ENCODE results near the gene DEAF1.

DEAF1 gene

DNA sequence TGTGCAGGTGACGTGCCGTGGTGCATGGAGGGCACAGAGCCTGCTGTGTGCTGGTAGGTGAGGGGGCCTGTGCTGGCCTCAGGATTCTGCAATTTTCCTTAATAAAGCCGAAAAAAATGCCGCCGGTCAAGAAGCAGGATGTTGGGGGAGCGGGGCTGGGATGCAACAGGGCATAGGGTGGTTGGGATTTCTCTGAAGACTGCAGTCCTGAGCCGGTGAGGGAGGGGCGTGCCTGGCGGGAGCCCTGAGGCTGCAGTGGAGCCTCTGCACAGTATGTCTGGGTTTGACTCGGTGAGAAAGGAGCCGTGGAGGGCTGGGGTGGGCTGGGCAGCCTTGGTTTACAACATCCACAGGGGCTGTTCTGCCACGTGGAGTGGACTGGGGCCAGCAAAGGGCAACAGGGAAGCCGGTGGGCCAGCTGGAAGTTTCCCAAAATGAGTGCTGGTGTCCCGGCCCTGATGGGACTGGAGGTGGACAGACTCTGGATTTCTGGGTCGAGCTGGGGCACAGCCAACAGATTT, 71.6 kb downstream of the DEAF1 start:
- ATAC-seq, result no peak
- Mint-ChIP-seq H3K4me1 (peaks cover 13% of the 10 kb centered on the region), H3K36me3 (peaks cover 30% of the 10 kb centered on the region), H3K27ac (no peak overlapping the region), H3K27me3 (peaks cover 32% of the 10 kb centered on the region), H3K9me3 (peaks cover 3% of the 10 kb centered on the region), H3K4me3 (no peak overlapping the region)

DNA sequence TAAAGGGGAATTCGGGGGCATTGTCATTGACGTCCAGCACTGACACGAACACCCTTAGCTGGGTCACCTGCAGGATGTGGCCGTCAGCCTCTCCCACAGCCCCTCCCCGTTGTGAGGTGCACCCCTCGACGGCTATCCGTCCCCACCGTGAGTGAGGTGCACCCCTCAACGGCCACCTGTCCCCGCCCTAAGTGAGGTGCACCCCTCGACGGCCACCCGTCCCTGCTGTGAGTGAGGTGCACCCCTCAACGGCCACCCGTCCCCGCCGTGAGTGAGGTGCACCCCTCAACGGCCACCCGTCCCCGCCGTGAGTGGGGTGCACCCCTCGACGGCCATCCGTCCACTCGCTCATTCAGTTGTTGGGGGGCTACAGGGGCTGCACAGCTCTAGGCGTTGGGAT, 73.2 kb downstream of the DEAF1 start:
- Mint-ChIP-seq H3K9me3 (no peaks in the 10 kb centered on the region), H3K27me3 (peaks cover 20% of the 10 kb centered on the region), H3K36me3 (peaks cover 26% of the 10 kb centered on the region), H3K27ac (no peak overlapping the region), H3K4me3 (no peak overlapping the region), H3K4me1 (peaks cover 4% of the 10 kb centered on the region)
- ATAC-seq, result no peak

DNA sequence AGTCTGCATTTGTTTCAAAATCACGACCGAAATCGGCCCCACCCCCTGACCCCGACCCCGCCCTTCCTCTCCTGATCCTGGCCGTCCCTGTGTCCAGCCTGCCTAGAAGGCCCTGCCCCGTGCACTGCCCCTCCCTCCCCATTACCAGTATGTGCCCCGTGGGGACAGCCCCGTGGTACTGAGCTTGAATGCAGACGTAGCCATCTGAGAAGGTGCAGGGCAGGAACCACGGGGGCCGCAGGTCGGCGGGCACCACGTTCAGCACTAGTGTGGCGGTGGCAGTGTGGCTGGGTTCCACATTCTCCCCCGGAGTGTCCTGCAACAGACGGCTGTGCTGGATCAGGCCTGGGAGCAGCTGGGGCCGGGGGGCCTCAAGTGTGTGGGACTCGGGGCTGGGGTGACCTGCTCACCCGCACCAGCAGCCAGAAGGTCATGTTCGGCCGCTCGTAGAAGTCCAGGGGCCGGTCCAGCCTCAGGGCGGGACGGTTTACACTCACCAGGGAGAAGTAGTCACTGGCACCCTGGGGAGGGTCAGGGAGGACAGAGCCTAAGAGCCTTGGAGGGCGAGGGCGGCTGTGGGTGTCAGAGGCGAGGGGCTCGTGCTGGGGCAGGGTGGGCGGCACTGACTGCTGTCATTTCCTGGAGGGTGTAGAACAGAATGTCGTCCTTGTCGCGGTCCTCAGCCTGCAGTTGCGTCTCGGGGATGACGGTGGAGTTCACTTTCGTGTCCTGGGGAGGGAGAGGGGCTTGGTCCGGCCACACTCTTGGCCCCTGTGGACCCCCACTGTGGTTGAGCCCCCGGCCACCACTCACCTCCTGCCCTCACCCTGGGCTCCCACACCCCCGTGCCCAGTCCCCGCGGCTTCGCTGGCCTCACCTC, 73.8 kb downstream of the DEAF1 start:
- Mint-ChIP-seq H3K4me1 (peaks cover 8% of the 10 kb centered on the region), H3K27ac (no peak overlapping the region), H3K36me3 (peaks cover 26% of the 10 kb centered on the region), H3K4me3 (no peak overlapping the region), H3K27me3 (peaks cover 20% of the 10 kb centered on the region), H3K9me3 (no peaks in the 10 kb centered on the region)
- ATAC-seq, result no peak

DNA sequence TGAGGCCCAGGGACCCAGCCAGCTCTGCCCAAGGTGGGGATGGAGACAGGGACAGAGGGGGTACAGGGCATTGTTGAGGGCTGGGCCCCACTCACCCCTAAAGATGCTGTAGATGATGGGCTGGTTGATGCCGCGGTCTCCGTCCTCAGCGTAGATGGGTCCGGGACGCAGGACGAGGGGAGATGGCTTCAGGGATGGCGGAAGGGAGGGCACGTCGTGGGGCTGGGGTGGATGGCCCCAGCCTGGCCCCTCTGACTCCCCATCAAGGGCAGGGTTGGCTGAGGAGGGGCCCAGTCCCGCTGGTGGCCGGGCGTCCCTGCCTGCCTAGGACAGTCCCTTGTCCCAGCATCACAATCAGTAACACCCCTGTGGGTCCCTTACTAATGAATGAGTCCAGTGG, 74.8 kb downstream of the DEAF1 start:
- Mint-ChIP-seq H3K27ac (no peak overlapping the region), H3K27me3 (peaks cover 19% of the 10 kb centered on the region), H3K4me1 (peaks cover 9% of the 10 kb centered on the region), H3K36me3 (peaks cover 26% of the 10 kb centered on the region), H3K9me3 (no peaks in the 10 kb centered on the region), H3K4me3 (no peak overlapping the region)
- no peak for ATAC-seq

DNA sequence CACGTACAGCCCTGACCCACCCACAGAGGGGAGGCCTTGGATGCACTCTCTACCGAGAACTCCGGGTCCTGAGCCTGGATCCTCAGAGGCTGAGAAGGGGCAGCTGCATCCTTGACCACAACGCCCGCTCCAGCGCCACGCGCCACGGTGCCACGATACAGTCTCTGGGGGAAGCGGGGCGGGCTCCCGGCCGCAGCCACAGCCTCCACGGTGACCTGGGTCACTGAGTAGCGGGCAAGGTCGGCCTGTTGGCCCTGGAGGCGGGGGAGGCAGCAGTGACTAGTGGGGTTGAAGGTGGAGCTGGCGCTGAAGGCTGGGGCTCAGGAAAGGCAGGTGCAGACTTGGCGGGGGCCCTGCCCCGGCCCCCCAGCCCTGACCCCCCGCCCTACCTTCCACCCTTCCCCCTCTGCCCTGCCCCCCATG, 75.4 kb downstream of the DEAF1 start:
- ATAC-seq, result no peak
- Mint-ChIP-seq H3K9me3 (no peaks in the 10 kb centered on the region), H3K27me3 (peaks cover 13% of the 10 kb centered on the region), H3K27ac (no peak overlapping the region), H3K4me3 (no peak overlapping the region), H3K4me1 (peaks cover 11% of the 10 kb centered on the region), H3K36me3 (peaks cover 26% of the 10 kb centered on the region)

DNA sequence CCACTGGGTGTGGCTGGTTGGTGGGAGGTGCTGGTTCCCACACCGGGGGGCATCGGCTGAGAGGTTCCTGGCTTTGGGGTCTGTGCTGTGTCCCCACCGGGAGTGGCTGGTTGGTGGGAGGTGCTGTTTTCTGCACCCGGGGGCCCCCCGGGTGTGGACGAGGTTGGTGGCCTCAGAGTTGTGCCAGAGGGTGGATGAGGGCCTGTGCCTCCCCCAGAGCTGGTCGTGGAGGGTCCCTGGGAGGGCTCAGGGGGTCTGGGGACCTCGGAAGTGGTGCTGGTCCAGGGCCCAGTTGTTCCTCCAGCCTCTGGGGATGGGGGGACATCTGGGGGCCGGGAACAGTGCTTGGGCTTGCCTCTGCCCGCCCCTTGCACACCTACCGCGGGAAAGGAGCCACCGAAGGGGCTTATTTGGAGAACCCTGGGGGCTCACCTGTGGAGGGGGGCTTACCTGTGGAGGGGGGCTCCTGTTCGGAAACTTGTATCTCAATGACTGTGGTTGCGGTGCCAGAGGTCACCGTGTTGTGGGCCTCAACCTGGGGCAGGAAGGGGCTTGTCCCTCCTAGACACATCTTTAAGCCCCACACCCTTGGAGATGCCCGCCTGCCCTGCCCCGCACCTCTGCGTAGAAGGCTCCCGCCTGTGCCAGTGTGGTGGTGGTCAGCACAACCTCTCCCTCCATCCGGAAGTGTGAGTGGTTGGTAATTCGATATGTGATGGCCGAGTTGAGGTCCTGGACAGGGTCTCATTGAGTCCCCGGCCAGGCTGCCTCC, 76.0 kb downstream of the DEAF1 start:
- ATAC-seq, result no peak
- H3K27me3 Mint-ChIP-seq, result peaks cover 11% of the 10 kb centered on the region
- no peak overlapping the region for H3K27ac Mint-ChIP-seq
- peaks cover 17% of the 10 kb centered on the region for H3K4me1 Mint-ChIP-seq
- H3K36me3 Mint-ChIP-seq, result peaks cover 26% of the 10 kb centered on the region
- no peaks in the 10 kb centered on the region for H3K9me3 Mint-ChIP-seq
- H3K4me3 Mint-ChIP-seq, result no peak overlapping the region

DNA sequence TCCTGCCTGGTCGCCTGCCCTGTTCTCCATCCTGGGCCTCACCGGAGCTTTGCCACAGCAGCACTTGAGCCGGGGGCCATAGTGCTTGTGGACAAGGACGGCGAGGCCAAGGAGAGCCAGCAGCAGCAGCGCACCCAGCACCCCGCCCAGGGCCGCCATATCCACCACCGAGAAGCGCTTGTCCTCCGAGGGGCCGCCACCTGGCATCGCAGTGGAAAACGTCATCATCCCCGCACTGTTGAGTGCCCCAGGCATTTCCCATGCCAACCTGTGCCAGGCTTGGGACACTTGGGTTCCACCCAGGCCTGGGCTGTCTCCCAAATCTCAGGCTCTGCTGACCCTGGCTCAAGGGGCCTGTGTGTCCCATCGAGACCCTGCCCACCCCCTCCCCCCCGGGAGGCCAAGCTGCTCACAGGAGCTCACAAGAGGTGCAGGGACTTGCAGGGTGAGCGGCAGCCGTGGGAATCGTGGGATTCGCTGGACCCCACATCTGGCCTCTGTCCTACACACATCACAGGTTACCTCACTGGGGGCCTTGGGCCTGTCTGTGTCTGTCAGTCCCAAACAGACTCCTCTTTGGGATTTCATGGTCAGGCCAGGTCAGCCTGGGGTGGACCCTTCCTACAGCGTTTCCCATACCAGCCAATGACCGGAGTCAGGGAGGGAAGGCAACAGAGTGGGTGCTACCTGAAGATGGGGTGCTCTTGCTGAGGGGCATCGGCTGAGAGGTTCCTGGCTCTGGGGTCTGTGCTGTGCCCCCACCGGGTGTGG, 76.9 kb downstream of the DEAF1 start:
- Mint-ChIP-seq H3K27ac (no peak overlapping the region), H3K9me3 (no peaks in the 10 kb centered on the region), H3K4me1 (peaks cover 26% of the 10 kb centered on the region), H3K4me3 (no peak overlapping the region), H3K27me3 (peaks cover 3% of the 10 kb centered on the region), H3K36me3 (peaks cover 21% of the 10 kb centered on the region)
- ATAC-seq, result no peak

DNA sequence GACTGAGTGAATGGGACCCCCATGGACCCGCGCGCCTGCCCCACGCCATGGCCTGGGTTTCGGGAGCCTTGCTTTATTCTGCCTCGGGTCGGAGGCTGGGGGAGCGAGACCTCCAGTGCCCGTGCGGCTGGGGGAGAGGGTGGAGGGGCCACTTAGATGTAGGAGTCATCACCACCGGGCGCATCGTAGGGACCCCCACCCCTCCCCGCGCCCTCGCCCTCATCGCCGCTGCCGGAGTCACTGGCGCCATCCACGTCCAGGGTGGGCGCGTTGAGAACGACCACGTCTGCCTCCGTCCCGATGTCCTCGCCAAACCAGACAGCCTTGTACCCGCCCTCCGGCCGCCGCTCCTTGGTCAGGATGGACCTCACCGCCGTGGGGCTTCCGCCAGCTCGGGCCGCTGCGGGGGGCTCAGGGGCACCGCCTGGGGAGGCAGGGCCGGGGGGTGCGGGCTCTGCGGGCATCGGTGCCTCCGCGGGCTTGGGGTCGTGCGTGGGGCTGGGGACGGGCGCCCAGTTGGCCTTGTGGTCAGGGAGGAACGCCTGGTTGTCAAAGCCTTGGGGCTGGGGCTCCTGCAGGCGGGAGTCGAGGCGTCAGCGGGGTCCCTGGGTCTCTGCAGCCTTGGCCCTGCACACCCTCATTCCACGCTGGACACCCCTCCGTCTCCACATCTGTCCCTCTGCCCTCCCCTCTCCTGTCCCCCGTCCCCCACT, 77.7 kb downstream of the DEAF1 start:
- no peak for ATAC-seq
- Mint-ChIP-seq H3K27me3 (no peaks in the 10 kb centered on the region), H3K4me1 (peaks cover 33% of the 10 kb centered on the region), H3K4me3 (no peak overlapping the region), H3K27ac (no peak overlapping the region), H3K36me3 (peaks cover 13% of the 10 kb centered on the region), H3K9me3 (no peaks in the 10 kb centered on the region)

DNA sequence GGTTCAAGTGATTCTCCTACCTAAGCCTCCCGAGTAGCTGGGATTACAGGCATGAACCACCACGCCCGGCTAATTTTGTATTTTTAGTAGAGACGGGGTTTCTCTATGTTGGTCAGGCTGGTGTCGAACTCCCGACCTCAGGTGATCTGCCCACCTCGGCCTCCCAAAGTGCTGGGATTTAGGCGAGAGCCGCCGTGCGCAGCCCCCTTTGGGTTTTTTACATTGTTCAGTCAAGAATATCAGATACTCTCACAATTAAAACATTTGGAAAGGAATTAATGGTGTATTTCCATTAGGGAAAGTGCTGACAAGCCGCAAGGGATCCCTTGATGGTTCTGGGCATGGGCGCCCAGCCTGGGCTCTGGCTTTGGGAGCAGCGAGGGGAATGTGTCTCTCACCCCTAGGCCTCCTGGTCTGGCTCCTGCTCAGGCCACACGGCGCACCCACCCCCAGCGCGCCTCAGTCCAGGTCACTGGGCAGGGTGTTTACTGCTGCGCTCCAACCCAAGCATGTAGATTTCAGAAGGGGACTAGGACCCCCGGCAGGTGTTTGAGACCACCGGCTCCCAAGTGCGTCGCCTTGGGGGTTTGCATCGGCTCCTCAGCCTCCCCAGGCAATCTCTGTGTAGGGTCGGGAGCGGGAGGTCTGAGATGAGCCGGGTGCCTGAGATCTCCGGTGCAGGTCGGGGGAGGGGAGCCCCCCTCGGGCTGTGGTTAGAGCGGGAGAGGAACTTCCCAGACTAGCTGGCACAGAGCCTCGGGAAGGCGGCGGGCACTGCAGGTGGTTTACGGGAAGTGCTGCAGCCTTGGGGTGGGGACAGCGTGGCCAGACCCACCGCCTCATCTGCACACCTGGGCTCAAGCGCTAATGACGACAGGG, 78.5 kb downstream of the DEAF1 start:
- Mint-ChIP-seq H3K4me1 (peaks cover 35% of the 10 kb centered on the region), H3K9me3 (no peaks in the 10 kb centered on the region), H3K27ac (peak overlapping the region; percentile 88), H3K4me3 (peak overlapping the region; percentile 71), H3K36me3 (peaks cover 8% of the 10 kb centered on the region), H3K27me3 (no peaks in the 10 kb centered on the region)
- ATAC-seq, result no peak

DNA sequence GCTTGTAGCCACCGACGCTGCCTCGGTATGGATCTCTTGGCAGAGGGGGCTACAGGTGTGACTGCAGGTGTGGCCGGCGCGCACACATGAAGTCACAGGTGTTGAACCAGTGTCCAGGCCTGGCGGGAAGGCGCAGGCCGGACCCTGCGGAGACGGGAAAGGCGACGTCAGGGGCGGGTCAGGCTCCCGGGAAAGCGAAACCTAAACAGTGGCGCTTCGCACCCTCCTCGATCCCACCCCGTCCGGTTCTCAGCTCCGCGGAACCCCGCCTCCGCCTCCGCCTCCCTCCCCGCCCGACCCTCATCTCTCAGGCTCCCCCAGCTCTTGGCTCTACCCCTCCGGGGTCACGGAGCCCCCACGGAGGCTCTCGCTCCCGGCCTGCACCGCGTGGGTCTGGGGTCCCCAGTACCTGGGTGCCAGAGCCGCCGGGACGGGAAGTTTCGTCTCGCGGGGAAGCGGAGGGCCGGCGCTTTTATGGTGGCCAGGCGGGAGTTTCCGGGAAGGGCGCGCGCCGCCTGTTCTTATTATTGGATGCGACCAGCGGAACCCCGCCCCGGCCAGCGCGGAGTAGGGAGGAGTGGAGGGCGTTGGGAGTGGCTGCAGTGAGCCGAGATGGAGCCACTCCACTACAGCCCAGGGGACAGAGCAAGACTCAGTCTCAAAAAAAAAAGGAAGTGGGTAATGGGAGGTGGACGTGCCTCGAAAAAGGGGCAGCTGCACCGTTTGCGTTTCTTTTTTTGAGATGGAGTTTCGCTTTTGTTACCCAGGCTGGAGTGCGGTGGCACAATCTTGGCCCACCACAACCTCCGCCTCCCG, 79.3 kb downstream of the DEAF1 start, which contains the start of gene IRF7:
Gene IRF7, minus strand, starts transcription at position 447 of the 816 bp plus-strand sequence. CDS start 586 bp downstream, outside the sequence.
- no peaks in the 10 kb centered on the region for H3K9me3 Mint-ChIP-seq
- peak within 1 kb of the TSS; percentile 88 for H3K27ac Mint-ChIP-seq
- no peaks in the 10 kb centered on the region for H3K27me3 Mint-ChIP-seq
- peak within 1 kb of the TSS; percentile 71 for H3K4me3 Mint-ChIP-seq
- peak; percentile 96 for ATAC-seq
- peaks cover 35% of the 10 kb centered on the region for H3K4me1 Mint-ChIP-seq
- H3K36me3 Mint-ChIP-seq, result peaks cover 12% of the 10 kb centered on the region

DNA sequence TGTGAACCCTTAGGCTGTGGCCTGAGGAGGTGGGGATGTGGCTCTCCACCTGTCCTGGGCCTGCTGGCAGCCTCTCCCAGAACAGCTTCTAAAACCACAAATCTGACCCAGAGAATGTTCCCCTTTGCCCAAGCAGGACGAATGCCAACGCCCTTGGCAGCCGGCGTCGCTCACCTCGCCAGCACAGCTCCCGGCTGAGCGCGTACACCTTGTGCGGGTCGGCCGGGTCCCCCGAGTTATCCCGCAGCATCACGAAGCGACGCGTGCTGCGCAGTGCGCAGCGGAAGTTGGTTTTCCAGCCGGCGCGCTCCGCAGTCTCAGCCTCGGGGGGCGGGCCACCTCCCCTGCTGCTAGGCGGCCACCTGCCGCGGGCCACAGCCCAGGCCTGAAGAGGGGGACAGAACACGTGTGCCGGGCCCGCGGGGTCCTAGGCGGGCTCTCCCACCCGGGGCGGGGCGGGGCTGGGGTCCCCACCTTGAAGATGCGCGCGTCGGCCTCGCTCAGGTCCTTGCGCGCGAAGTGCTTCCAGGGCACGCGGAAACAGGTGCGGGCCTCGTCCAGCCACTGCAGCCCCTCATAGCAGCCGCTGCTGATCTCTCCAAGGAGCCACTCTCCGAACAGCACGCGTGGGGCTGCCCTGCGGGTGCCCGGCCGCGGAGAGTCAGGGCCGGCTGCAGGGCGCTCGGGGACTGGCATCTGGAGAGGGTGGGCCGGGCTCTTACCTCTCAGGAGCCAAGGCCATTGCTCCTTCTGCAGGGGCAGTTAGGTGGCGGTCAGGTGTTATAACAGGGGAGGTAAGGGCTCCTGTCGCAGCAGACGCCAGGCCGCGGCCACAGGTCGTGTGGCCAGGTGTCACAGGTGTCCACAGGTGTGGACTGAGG, 80.2 kb downstream of the DEAF1 start:
- Mint-ChIP-seq H3K36me3 (peaks cover 15% of the 10 kb centered on the region), H3K4me1 (peaks cover 35% of the 10 kb centered on the region), H3K9me3 (no peaks in the 10 kb centered on the region), H3K27me3 (no peaks in the 10 kb centered on the region), H3K27ac (peak overlapping the region; percentile 88), H3K4me3 (peak overlapping the region; percentile 71)
- no peak for ATAC-seq

DNA sequence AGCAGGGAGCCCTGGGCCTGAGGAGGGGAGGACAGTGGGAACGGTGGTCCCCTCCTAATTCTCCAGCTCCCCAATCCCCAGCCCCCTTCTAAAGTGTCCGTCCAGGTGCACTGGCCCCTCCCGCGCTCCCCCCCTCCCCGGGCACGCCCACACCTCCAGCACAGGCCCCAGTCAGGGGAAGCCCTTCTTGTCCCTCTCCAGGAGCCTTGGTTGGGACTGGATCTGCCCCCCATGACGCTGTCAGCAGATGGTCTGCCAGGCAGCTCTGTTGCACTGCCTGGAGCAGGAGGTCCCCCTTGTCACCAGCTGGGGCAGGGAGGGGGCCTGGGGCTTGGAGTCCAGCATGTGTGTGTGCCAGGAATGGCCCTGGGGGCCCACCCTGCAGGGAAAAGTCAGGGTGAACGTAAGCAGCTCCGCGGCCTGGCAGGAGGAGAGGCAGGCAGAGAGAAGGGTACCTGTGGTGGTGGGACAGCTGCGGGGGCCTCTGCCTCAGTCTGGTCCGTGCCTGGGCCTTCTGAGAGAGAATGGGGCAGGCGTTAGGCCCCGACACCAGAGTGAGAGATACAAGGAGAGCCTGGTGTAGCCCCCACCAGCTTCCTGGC, 80.9 kb downstream of the DEAF1 start:
- no peaks in the 10 kb centered on the region for H3K27me3 Mint-ChIP-seq
- H3K4me1 Mint-ChIP-seq, result peaks cover 35% of the 10 kb centered on the region
- peak overlapping the region; percentile 88 for H3K27ac Mint-ChIP-seq
- peaks cover 15% of the 10 kb centered on the region for H3K36me3 Mint-ChIP-seq
- H3K9me3 Mint-ChIP-seq, result no peaks in the 10 kb centered on the region
- ATAC-seq, result no peak
- H3K4me3 Mint-ChIP-seq, result peak overlapping the region; percentile 57
